C4-2B (cell line): ENCODE results near the gene MOBP.

Experiments
- CTCF ChIP-seq: fragments of 450-650 bp; conservative IDR thresholded peaks from 2 replicates; pipeline ENCODE4 v1.5.1; 2017; ENCODE audit warnings: mild to moderate bottlenecking
- ZFX ChIP-seq: fragments of 450-650 bp; IDR thresholded peaks from 2 replicates; pipeline ENCODE4 v1.6.1; 2017

GRCh38 chr3:39446444-39446843 lies 21.0 kb upstream of the MOBP start:
- TF ChIP-seq CTCF (no peak), ZFX (no peak)
